HepG2 (cell line): ENCODE results near the gene POGLUT2. TPM values are rescaled to one million over a fixed set of nuclear protein-coding genes. Genes with fewer than 3 reads are reported as not detected.

ENCODE experiments used
- SETDB1 ChIP-seq: sonication (generic); formaldehyde crosslinking; IDR thresholded peaks from 2 replicates; pipeline ENCODE4 v1.5.1; 2020; ENCODE audit warnings: missing genetic modification reagents, mild to moderate bottlenecking, borderline replicate concordance
- WIZ ChIP-seq: sonication (generic); formaldehyde crosslinking; IDR thresholded peaks from 2 replicates; pipeline ENCODE4 v1.5.1; 2020; ENCODE audit warnings: mild to moderate bottlenecking, missing genetic modification reagents
- ZNF3 ChIP-seq: IDR thresholded peaks from 2 replicates; pipeline ENCODE4 v1.7.0; 2017; ENCODE audit warnings: inconsistent platforms
- ZNF572 ChIP-seq: sonication (generic); formaldehyde crosslinking; IDR thresholded peaks from 2 replicates; pipeline ENCODE4 v1.5.1; 2020; ENCODE audit warnings: mild to moderate bottlenecking, missing genetic modification reagents
- polyA plus RNA-seq, 8 experiments: library from polyadenylated mRNA; depleted of rRNA in 3 of 8; stranded (reverse) in 7 of 8; unstranded in 1 of 8; fragments of >200 nt; fragmentation: Illumina TruSeq in 4 of 8; extraction: Trizol in 4 of 8; gene quantifications; 2 replicates each; pipeline versions ENCODE4 v1.2.1 to v1.2.3, GENCODE V29; 2011 to 2016; ENCODE audit warnings: low read depth in 4 of 8, missing spikeins in 1 of 8, mixed read lengths in 1 of 8; ENCODE audit not compliant: insufficient read depth in 1 of 8
- total RNA-seq, 5 experiments: library from RNA; depleted of rRNA; stranded (reverse); fragments of >200 nt; fragmentation: Illumina TruSeq; extraction: Trizol; gene quantifications; 2 replicates each; pipeline ENCODE4 v1.2.3, GENCODE V29; 2016; ENCODE audit warnings: low read depth in 1 of 5
- TF ChIP-seq, protein P1 (sequence below), 2 experiments: fragments of 450-650 bp in 1 of 2; sonication (generic) in 1 of 2; formaldehyde crosslinking in 1 of 2; IDR thresholded peaks; 2 replicates each; pipeline versions ENCODE4 v1.6.1 to v1.8.0; 2016 to 2022; ENCODE audit warnings: antibody characterized with exemption in 1 of 2, mild to moderate bottlenecking in 1 of 2, missing genetic modification reagents in 1 of 2
- TF ChIP-seq, protein P2 (sequence below): IDR thresholded peaks from 2 replicates; pipeline ENCODE4 v1.6.1; 2012; ENCODE audit warnings: low read length, improper control_type of control experiment
- TF ChIP-seq, protein P3 (sequence below): sonication (generic); formaldehyde crosslinking; IDR thresholded peaks from 2 replicates; pipeline ENCODE4 v1.4.0; 2020; ENCODE audit warnings: missing genetic modification reagents
- TF ChIP-seq, protein P4 (sequence below): sonication (generic); formaldehyde crosslinking; IDR thresholded peaks from 2 replicates; pipeline ENCODE4 v1.4.0; 2020; ENCODE audit warnings: missing genetic modification reagents; ENCODE audit errors: not compliant biosample characterization
- TF ChIP-seq, protein P5 (sequence below): sonication (generic); formaldehyde crosslinking; conservative IDR thresholded peaks from 2 replicates; pipeline ENCODE4 v1.8.0; 2022; ENCODE audit warnings: low read depth, missing genetic modification reagents

Gene POGLUT2
- total and polyA plus RNA-seq, 2 of the 13 experiments (the other 11 are each of a cell fraction or from before 2014, with no cell fraction given), result 18.0 to 26.1 TPM

DNA sequence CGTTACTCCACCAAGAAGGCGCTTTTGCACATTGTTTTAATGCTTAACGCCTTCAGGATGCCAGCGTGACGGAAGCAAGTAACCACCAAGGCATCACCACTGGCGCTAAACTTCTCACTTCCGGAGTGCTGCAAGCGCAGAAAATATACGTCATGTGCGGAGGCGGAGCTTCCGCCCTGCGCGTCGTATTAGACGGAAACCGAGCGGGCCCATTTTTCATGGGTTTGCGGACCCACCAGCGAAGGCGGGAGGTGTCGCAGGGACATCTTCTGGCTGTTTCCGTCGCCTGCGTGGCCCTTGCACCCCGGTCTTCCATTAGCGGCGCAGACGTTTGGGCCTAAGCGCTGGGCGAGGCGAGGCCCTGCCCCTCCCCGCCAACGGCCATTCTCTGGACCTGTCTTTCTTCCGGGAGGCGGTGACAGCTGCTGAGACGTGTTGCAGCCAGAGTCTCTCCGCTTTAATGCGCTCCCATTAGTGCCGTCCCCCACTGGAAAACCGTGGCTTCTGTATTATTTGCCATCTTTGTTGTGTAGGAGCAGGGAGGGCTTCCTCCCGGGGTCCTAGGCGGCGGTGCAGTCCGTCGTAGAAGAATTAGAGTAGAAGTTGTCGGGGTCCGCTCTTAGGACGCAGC is 47.0 kb upstream of the POGLUT2 start, which contains the start of gene ERCC5 (continued):
- TF ChIP-seq, protein P1, sequence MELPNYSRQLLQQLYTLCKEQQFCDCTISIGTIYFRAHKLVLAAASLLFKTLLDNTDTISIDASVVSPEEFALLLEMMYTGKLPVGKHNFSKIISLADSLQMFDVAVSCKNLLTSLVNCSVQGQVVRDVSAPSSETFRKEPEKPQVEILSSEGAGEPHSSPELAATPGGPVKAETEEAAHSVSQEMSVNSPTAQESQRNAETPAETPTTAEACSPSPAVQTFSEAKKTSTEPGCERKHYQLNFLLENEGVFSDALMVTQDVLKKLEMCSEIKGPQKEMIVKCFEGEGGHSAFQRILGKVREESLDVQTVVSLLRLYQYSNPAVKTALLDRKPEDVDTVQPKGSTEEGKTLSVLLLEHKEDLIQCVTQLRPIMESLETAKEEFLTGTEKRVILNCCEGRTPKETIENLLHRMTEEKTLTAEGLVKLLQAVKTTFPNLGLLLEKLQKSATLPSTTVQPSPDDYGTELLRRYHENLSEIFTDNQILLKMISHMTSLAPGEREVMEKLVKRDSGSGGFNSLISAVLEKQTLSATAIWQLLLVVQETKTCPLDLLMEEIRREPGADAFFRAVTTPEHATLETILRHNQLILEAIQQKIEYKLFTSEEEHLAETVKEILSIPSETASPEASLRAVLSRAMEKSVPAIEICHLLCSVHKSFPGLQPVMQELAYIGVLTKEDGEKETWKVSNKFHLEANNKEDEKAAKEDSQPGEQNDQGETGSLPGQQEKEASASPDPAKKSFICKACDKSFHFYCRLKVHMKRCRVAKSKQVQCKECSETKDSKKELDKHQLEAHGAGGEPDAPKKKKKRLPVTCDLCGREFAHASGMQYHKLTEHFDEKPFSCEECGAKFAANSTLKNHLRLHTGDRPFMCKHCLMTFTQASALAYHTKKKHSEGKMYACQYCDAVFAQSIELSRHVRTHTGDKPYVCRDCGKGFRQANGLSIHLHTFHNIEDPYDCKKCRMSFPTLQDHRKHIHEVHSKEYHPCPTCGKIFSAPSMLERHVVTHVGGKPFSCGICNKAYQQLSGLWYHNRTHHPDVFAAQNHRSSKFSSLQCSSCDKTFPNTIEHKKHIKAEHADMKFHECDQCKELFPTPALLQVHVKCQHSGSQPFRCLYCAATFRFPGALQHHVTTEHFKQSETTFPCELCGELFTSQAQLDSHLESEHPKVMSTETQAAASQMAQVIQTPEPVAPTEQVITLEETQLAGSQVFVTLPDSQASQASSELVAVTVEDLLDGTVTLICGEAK (IDR thresholded peaks at IDR 0.05), result peak; percentile 28; the same call in 1 of the 2 replicates
- TF ChIP-seq, protein P1 (CRISPR knock-in tag; IDR thresholded peaks at IDR 0.05), result peak; percentile 93
- TF ChIP-seq, protein P2, sequence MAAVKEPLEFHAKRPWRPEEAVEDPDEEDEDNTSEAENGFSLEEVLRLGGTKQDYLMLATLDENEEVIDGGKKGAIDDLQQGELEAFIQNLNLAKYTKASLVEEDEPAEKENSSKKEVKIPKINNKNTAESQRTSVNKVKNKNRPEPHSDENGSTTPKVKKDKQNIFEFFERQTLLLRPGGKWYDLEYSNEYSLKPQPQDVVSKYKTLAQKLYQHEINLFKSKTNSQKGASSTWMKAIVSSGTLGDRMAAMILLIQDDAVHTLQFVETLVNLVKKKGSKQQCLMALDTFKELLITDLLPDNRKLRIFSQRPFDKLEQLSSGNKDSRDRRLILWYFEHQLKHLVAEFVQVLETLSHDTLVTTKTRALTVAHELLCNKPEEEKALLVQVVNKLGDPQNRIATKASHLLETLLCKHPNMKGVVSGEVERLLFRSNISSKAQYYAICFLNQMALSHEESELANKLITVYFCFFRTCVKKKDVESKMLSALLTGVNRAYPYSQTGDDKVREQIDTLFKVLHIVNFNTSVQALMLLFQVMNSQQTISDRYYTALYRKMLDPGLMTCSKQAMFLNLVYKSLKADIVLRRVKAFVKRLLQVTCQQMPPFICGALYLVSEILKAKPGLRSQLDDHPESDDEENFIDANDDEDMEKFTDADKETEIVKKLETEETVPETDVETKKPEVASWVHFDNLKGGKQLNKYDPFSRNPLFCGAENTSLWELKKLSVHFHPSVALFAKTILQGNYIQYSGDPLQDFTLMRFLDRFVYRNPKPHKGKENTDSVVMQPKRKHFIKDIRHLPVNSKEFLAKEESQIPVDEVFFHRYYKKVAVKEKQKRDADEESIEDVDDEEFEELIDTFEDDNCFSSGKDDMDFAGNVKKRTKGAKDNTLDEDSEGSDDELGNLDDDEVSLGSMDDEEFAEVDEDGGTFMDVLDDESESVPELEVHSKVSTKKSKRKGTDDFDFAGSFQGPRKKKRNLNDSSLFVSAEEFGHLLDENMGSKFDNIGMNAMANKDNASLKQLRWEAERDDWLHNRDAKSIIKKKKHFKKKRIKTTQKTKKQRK, result no peak
- TF ChIP-seq SETDB1 (CRISPR knock-in tag) (no peak), ZNF3 (CRISPR knock-in tag) (peak; percentile 28; the same call in 1 of the 2 replicates), ZNF572 (peak; percentile 87), WIZ (CRISPR knock-in tag) (0 out of 2 replicates have a peak, but pooled peaks have one; percentile 21)
- TF ChIP-seq, protein P3, sequence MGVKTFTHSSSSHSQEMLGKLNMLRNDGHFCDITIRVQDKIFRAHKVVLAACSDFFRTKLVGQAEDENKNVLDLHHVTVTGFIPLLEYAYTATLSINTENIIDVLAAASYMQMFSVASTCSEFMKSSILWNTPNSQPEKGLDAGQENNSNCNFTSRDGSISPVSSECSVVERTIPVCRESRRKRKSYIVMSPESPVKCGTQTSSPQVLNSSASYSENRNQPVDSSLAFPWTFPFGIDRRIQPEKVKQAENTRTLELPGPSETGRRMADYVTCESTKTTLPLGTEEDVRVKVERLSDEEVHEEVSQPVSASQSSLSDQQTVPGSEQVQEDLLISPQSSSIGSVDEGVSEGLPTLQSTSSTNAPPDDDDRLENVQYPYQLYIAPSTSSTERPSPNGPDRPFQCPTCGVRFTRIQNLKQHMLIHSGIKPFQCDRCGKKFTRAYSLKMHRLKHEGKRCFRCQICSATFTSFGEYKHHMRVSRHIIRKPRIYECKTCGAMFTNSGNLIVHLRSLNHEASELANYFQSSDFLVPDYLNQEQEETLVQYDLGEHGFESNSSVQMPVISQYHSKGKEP, result no peak
- TF ChIP-seq, protein P4, sequence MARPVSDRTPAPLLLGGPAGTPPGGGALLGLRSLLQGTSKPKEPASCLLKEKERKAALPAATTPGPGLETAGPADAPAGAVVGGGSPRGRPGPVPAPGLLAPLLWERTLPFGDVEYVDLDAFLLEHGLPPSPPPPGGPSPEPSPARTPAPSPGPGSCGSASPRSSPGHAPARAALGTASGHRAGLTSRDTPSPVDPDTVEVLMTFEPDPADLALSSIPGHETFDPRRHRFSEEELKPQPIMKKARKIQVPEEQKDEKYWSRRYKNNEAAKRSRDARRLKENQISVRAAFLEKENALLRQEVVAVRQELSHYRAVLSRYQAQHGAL (CRISPR knock-in tag), result no peak
- TF ChIP-seq, protein P5, sequence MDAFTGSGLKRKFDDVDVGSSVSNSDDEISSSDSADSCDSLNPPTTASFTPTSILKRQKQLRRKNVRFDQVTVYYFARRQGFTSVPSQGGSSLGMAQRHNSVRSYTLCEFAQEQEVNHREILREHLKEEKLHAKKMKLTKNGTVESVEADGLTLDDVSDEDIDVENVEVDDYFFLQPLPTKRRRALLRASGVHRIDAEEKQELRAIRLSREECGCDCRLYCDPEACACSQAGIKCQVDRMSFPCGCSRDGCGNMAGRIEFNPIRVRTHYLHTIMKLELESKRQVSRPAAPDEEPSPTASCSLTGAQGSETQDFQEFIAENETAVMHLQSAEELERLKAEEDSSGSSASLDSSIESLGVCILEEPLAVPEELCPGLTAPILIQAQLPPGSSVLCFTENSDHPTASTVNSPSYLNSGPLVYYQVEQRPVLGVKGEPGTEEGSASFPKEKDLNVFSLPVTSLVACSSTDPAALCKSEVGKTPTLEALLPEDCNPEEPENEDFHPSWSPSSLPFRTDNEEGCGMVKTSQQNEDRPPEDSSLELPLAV (CRISPR knock-in tag), result no peak
